Upper lobe of left lung (tissue), 4 donors: ENCODE results near the gene ANGPT4.
"Not testable (repeated sequence)": the region's sequence is repeated elsewhere in the genome, so short reads cannot be mapped to it uniquely, and the experiment has no call there.

Experiments used
- EP300 ChIP-seq, 4 donors: sonication (generic); formaldehyde crosslinking; IDR thresholded peaks; one replicate each; pipeline ENCODE4 v1.5.1; 2017; ENCODE audit warnings: antibody characterized with exemption in 4 of 4, control low read depth in 2 of 4
- POLR2AphosphoS5 ChIP-seq, 2 donors: sonication (generic); formaldehyde crosslinking; IDR thresholded peaks; one replicate each; pipeline ENCODE4 v1.5.1; 2017; ENCODE audit warnings: antibody characterized with exemption in 2 of 2
- TF ChIP-seq, protein P1 (sequence below), 6 experiments: fragments of 450-650 bp in 4 of 6; fragments of 200-600 bp in 2 of 6; sonication (generic) in 2 of 6; IDR thresholded peaks; one replicate each; pipeline ENCODE4 v1.5.1; 2016 to 2019; ENCODE audit warnings: antibody characterized with exemption in 6 of 6

DNA sequence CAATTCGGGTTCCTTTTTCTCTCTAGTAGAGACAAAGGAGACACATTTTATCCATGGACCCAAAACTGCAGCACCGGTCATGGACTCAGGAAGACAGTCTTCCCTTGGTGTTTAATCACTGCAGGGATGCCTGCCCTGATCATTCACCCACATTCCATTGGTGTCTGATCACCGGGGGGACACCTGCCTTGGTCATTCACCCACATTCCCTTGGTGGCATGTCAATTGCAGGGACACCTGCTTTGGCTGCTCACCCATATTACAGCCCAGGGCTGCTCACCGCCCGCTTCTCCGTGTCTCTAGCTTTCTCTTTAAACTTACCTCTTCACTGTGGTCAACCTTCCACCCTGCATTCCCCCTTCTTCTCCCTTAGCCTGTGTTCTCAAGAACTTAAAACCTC is 18.7 kb downstream of the ANGPT4 start:
- TF ChIP-seq, protein P1, sequence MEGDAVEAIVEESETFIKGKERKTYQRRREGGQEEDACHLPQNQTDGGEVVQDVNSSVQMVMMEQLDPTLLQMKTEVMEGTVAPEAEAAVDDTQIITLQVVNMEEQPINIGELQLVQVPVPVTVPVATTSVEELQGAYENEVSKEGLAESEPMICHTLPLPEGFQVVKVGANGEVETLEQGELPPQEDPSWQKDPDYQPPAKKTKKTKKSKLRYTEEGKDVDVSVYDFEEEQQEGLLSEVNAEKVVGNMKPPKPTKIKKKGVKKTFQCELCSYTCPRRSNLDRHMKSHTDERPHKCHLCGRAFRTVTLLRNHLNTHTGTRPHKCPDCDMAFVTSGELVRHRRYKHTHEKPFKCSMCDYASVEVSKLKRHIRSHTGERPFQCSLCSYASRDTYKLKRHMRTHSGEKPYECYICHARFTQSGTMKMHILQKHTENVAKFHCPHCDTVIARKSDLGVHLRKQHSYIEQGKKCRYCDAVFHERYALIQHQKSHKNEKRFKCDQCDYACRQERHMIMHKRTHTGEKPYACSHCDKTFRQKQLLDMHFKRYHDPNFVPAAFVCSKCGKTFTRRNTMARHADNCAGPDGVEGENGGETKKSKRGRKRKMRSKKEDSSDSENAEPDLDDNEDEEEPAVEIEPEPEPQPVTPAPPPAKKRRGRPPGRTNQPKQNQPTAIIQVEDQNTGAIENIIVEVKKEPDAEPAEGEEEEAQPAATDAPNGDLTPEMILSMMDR (IDR thresholded peaks at IDR 0.05): not testable (repeated sequence)
- TF ChIP-seq POLR2AphosphoS5, EP300 (IDR thresholded peaks at IDR 0.05): not testable (repeated sequence)
